Suppressor macrophage treated with lipopolysaccharide for 4 hours (primary cell): ENCODE measurements around the gene DEDD.

Experiments
- DNase-seq: peaks from one replicate; pipeline ENCODE4 v3.0.0-alpha.2; 2020

The DEDD gene

GRCh38 chr1:161091093-161091492, 41.4 kb downstream of the DEDD start:
- DNase-seq = no peak

GRCh38 chr1:161090617-161091016, 41.9 kb downstream of the DEDD start:
- DNase-seq = no peak

GRCh38 chr1:161089938-161090337, 42.5 kb downstream of the DEDD start:
- DNase-seq = no peak

GRCh38 chr1:161089251-161089924, 43.1 kb downstream of the DEDD start, which contains the start of gene NECTIN4:
Gene NECTIN4 (minus strand): TSS chr1:161089558. CDS start chr1:161089296, 262 bp downstream.
- peak; percentile 70 for DNase-seq

GRCh38 chr1:161088587-161089110, 43.8 kb downstream of the DEDD start:
- peak; percentile 85 for DNase-seq

GRCh38 chr1:161086457-161086856, 46.0 kb downstream of the DEDD start:
- DNase-seq = no peak

GRCh38 chr1:161085165-161085564, 47.3 kb downstream of the DEDD start:
- DNase-seq = no peak

GRCh38 chr1:161084597-161084988, 47.9 kb downstream of the DEDD start:
- DNase-seq = no peak

- DNase-seq = no peak
Observed at GRCh38 chr1:161083748-161084596, 48.5 kb downstream of the DEDD start.

- peak; percentile 96 for DNase-seq
Observed at GRCh38 chr1:161082996-161083747, 49.3 kb downstream of the DEDD start.

- no peak for DNase-seq
Observed at GRCh38 chr1:161082483-161082882, 50.0 kb downstream of the DEDD start.

GRCh38 chr1:161081519-161081918, 50.9 kb downstream of the DEDD start:
- DNase-seq = no peak

- DNase-seq = peak; percentile 68
Observed at GRCh38 chr1:161080441-161081405, 51.7 kb downstream of the DEDD start.

- no peak for DNase-seq
Observed at GRCh38 chr1:161079436-161080110, 52.9 kb downstream of the DEDD start.

- DNase-seq = no peak
Observed at GRCh38 chr1:161077426-161077825, 55.0 kb downstream of the DEDD start.

GRCh38 chr1:161076410-161076809, 56.1 kb downstream of the DEDD start:
- DNase-seq = no peak

- DNase-seq = no peak
Observed at GRCh38 chr1:161074676-161075368, 57.6 kb downstream of the DEDD start.

- DNase-seq = no peak
Observed at GRCh38 chr1:161073474-161074121, 58.9 kb downstream of the DEDD start.

GRCh38 chr1:161072751-161073449, 59.6 kb downstream of the DEDD start:
- no peak for DNase-seq
